ENCODE data around the gene IGF2R.

GRCh38 chr6:160137130-160137988 lies 168.5 kb downstream of the IGF2R start:
- no peak for TF ChIP-seq CTCF (optimal IDR thresholded peaks at IDR 0.05 in 1 of 3, IDR thresholded peaks at IDR 0.05 in 1 of 3, conservative IDR thresholded peaks at IDR 0.05 in 1 of 3; ENCODE audit: extremely low read depth in 1 of 3, insufficient read depth in 2 of 3, low read length in 3 of 3)
- no peak for TF ChIP-seq EZH2 (IDR thresholded peaks at IDR 0.05; ENCODE audit: low read length)

Data from keratinocyte (primary cell).